Activated CD4-positive, alpha-beta T cell treated with anti-CD3 and anti-CD28 coated beads, Interleukin-2, amount 10 ng/mL, durations not matched to agents 24 days and 14 days (primary cell): ENCODE measurements around the gene YY2. TPM values are rescaled to one million over a fixed set of nuclear protein-coding genes. Genes with fewer than 3 reads are reported as not detected.

Experiments used
- DNase-seq: peaks from one replicate; pipeline ENCODE4 v3.0.0; 2022
- H3K27ac Mint-ChIP-seq: one replicate; pipeline ENCODE4 v1.8.0; 2022; ENCODE audit warnings: mild to moderate bottlenecking, mixed read lengths
- H3K27me3 Mint-ChIP-seq: one replicate; pipeline ENCODE4 v1.8.0; 2022; ENCODE audit warnings: mixed read lengths
- H3K36me3 Mint-ChIP-seq: one replicate; pipeline ENCODE4 v1.8.0; 2022; ENCODE audit warnings: low read depth, mild to moderate bottlenecking, mixed read lengths
- H3K4me1 Mint-ChIP-seq: one replicate; pipeline ENCODE4 v1.8.0; 2021; ENCODE audit warnings: mixed read lengths
- H3K4me3 Mint-ChIP-seq: one replicate; pipeline ENCODE4 v1.8.0; 2022; ENCODE audit warnings: mild to moderate bottlenecking, moderate library complexity, mixed read lengths
- H3K9me3 Mint-ChIP-seq: one replicate; pipeline ENCODE4 v1.8.0; 2021; ENCODE audit warnings: mixed read lengths
- intact Hi-C: fragments of 100-400 bp; cut with micrococcal nuclease; formaldehyde crosslinking; loops from one replicate; pipeline ENCODE4 v1.15.1; 2023
- total RNA-seq: library from RNA; stranded (reverse); gene quantifications from 2 replicates; pipeline ENCODE4 v1.2.3, GENCODE V29; 2022

Gene YY2
- total RNA-seq, 1 donor from 2014 or later = 2.2 TPM

DNA sequence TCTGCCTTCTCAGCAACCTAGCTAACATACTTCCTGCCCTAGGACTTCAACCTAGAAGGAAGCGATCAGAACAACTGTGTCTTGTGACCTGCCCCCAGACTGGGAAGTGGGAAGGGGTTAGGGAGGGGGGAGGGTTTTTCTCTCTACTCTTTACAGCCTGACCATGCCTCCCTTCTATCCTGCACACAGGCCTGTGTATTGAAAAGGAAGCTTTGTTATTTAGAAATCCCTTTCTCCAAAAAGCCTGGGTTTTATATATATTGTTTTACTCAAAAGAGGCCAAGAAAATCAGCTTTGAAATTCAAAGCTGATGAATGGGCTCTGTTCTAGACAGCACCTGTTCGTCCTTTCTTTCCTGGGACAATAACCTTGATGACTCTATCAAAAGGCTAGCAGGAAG, 49.5 kb downstream of the YY2 start:
- H3K9me3 Mint-ChIP-seq = no peaks in the 10 kb centered on the region
- intact Hi-C loops = no loop called here
- no peak overlapping the region for H3K4me3 Mint-ChIP-seq
- DNase-seq = no peak
- H3K4me1 Mint-ChIP-seq = no peaks in the 10 kb centered on the region
- H3K27me3 Mint-ChIP-seq = no peaks in the 10 kb centered on the region
- H3K36me3 Mint-ChIP-seq = no peaks in the 10 kb centered on the region
- H3K27ac Mint-ChIP-seq = no peak overlapping the region

DNA sequence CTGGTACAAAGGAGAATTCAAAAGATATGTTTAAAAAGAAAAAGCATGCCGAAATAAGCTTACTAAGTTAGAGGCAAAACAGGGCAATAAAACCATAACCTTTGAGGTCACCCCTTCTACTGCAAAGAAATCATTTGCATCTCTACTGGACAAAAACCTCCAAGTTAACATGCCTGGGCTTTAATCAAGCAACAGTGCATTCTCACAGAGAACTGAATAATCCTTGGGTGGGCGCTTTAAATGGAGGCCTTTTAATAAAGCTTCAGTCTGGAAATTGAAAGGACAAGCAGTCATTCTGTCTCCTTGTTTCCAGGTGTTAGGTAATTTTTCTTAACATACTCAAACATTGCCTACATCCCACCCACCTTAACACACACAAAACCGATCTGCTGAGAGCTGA, 50.2 kb downstream of the YY2 start:
- intact Hi-C loops = no loop called here
- no peak overlapping the region for H3K27ac Mint-ChIP-seq
- no peaks in the 10 kb centered on the region for H3K27me3 Mint-ChIP-seq
- DNase-seq = no peak
- no peak overlapping the region for H3K4me3 Mint-ChIP-seq
- H3K4me1 Mint-ChIP-seq = no peaks in the 10 kb centered on the region
- H3K36me3 Mint-ChIP-seq = no peaks in the 10 kb centered on the region
- H3K9me3 Mint-ChIP-seq = no peaks in the 10 kb centered on the region

DNA sequence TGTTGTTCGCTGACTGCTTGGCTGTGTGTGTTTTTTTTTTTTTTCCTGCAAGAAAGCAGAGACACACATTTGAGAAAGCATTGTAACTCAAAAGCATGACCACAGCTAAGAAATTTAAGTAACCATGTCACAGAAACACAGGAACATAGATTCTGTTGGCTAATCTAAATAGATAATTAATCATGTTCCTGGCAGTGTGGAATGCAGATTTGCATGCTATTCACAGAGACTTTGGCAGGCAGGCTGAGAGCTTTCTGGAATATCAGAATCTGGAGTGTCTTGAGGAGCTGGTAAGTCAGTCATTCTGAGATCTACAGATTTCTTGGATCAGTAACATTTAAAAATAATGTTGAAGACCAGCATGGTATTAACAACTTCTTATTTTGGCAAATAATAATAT, 51.5 kb downstream of the YY2 start:
- intact Hi-C loops = no loop called here
- H3K36me3 Mint-ChIP-seq = no peaks in the 10 kb centered on the region

More for the DNA sequence above, 51.5 kb downstream of the YY2 start:
- Mint-ChIP-seq H3K4me1 (peaks cover 2% of the 10 kb centered on the region), H3K27ac (no peak overlapping the region), H3K4me3 (no peak overlapping the region), H3K9me3 (no peaks in the 10 kb centered on the region), H3K27me3 (no peaks in the 10 kb centered on the region)
- DNase-seq = no peak

Other genes starting within 250 kb of the YY2 start
- gene KLHL34, start 197.7 kb upstream of the YY2 start, total RNA-seq = 0.30 and 0.33 TPM in 2 replicates
- not detected in 2 replicates for gene SMPX, start 97.9 kb upstream of the YY2 start, total RNA-seq
- gene MBTPS2, start 16.4 kb upstream of the YY2 start, total RNA-seq = 10.0 and 11.3 TPM in 2 replicates
- 161 and 162 TPM in 2 replicates for gene SMS, start 84.7 kb downstream of the YY2 start, total RNA-seq
- gene PHEX, start 176.3 kb downstream of the YY2 start, total RNA-seq = 13.2 and 13.4 TPM in 2 replicates